GM19025 (cell line): ENCODE measurements around the gene OR5K4.

ENCODE experiments used
- ATAC-seq: cut with Tn5 transposase; IDR thresholded peaks from one replicate; pipeline ENCODE4 v1.9.1; 2021; ENCODE audit warnings: mild to moderate bottlenecking, low read depth, moderate library complexity; ENCODE audit not compliant: unreplicated experiment

Gene OR5K4

GRCh38 chr3:98353554-98353953, at the start of gene OR5K4:
OR5K4 (plus strand) TSS chr3:98353854; CDS start chr3:98353854, 0 bp downstream.
- ATAC-seq, result no peak

DNA sequence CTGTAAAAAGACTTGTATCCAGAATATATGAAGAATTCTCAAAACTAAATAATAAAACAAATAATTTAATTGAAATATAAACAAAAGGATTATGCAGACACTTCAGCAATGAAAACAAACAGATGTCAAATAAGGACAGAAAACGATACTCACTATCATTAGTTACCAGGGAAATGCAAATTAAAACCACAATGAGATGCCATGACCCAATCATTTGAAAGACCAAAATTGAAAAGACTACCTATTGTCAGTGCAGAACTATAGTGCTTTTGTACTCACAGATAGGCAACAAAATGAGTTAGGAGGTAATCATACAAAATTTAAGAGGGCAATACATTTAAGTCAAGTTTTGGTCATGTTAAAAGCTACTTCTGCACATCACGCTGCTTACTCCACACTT, 31.6 kb upstream of the OR5K4 start:
- ATAC-seq, result no peak

- no peak for ATAC-seq
Observed at GRCh38 chr3:98322686-98323085, 31.0 kb upstream of the OR5K4 start.

DNA sequence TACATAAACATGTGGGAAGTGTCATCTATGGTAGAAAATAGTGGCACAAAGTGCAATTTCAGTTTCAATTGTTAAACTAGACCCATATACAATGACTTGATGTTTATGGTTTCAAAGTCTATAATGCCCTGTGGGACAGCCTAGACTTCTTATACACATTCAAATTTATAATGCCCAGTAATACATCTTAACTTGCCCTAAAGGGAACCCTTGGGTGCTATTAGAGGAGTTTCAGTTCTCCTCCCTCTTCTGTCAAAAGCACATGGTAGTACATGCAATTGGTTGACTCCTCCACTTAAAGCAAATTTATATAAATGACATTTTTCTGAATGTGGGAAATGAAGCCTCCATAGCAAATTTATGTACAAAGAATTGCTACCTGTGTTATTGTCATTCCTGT, 30.2 kb upstream of the OR5K4 start:
- ATAC-seq, result no peak

DNA sequence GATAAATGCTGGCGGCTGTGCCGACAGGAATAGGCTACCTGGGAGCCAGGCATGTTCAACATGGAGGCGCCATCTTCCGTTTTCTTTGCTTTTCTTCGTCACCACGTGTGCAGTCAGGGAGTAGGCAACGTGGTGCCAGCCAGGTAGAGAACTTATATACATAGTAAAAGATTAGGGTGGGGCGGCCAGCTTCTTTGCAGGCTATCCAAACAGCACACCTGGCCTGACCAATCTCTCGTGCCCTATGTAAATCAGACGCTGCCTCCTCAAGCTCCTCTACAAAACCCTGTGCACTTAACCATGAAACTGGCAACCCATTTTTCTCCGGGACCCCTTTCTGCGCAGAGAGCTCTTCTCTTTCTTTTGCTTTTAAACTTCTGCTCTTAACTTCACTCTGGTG, 28.6 kb upstream of the OR5K4 start:
- no peak for ATAC-seq

GRCh38 chr3:98326105-98326893, 27.4 kb upstream of the OR5K4 start:
- no peak for ATAC-seq

- peak; percentile 54 for ATAC-seq
Observed at GRCh38 chr3:98326945-98327344, 26.7 kb upstream of the OR5K4 start.

GRCh38 chr3:98328933-98329332, 24.7 kb upstream of the OR5K4 start:
- ATAC-seq, result no peak

- ATAC-seq, result peak; percentile 41
Observed at GRCh38 chr3:98329392-98330124, 24.1 kb upstream of the OR5K4 start.

DNA sequence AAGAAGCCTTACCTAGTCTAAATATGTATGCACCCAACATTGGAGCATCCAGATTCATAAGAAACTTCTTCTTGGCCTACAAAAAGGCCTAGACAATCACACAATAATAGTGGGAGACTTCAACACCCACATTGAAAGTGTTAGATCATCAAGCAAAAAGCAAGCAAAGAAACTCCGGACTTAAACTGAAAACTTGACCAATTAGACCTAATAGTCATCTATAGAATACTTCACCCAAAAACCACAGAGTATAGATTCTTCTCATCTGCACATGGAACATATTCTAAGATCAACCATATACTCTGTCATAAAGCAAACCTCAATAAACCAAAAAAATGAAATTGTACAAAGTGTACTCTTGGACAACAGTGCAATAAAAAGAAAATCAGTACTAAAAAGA, 22.3 kb upstream of the OR5K4 start:
- no peak for ATAC-seq

GRCh38 chr3:98333989-98334606, 19.6 kb upstream of the OR5K4 start:
- ATAC-seq, result peak; percentile 76

- no peak for ATAC-seq
Observed at GRCh38 chr3:98339031-98339430, 14.6 kb upstream of the OR5K4 start.

DNA sequence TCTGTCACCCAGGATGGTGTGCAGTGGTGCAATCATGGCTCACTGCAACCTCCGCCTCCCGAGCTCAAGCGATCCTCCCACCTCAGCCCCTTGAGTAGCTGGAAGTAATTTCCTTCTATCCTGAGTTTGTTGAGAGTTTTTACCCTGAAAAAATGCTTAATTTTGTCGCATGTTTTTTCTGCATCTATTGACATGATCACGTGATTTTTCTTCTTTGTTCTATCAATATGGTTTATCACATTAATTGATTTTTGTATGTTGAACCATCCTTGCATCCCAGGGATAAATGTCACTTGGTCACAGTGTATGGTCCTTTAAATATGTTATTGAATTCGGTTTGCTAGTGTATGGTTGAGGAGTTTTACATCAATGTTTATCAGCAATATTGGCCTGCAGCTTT, 11.9 kb upstream of the OR5K4 start:
- no peak for ATAC-seq

GRCh38 chr3:98343647-98344507, 9.8 kb upstream of the OR5K4 start:
- ATAC-seq, result no peak

DNA sequence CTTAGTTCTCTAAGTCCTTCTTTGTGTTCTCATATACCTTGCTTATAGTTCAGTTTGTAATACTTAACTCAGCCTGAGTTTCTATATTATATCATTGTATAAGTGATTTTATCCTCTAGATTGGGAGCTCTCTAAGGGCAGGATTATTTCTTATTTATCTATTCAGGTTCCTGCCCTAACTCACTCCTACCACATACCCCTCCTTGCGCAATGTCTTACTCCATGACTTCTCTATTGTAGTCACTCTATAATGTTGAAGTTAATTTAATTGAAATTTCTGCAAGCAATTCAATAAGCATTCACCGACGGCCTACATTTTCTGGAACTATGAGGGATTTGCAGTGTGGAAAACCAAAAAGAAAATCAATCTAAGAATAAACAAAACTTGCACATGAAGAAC, 3.6 kb upstream of the OR5K4 start:
- ATAC-seq, result no peak

DNA sequence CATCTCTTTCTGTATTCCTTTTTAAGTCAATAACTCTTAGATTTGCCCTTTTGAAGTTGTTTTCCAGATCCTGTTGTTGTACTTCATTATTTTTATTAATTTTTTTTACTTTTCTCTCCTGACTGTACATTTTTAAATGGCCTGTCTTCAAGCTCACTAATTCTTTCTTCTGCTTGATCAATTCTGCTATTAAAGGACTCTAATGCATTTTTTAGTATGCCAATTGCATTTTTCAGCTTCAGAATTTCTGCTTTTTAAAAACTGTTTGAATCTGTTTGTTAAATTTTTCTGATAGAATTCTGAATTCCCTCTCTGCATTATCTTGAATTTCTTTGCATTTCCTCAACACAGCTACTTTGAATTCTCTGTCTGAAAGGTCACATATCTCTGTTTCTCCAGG, 5.6 kb downstream of the OR5K4 start:
- no peak for ATAC-seq

GRCh38 chr3:98359993-98360675, 6.5 kb downstream of the OR5K4 start:
- ATAC-seq, result peak; percentile 64

GRCh38 chr3:98360681-98361080, 7.0 kb downstream of the OR5K4 start:
- no peak for ATAC-seq

DNA sequence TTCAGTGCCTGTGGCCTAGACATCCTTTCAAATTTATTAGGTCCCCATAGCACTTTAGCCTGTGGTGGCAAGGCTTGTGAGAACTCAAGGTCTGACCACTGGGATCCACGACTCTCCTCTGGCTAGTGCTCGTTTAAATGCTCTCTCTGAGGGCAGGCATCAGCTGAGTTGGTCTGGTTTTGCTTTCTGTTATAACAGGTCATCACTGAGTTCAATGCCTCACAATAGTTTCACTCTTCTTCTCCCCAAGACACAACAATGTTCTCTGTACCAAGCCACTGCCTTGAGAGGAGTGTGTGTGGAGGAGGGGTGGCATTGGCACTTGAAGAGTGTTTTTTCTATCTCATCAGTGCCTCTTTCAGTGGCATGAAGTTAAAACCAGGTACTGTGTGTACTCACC, 7.6 kb downstream of the OR5K4 start:
- ATAC-seq, result no peak
